Lower leg skin (tissue), 4 donors: ENCODE results near the gene MYBPH. TPM values are rescaled to one million over a fixed set of nuclear protein-coding genes. Genes with fewer than 3 reads are reported as not detected.

ENCODE experiments used
- DNase-seq, 2 donors: peaks; one replicate each; pipeline ENCODE4 v3.0.0-alpha.2; 2019; ENCODE audit warnings: low spot score in 2 of 2
- H3K4me3 ChIP-seq: fragments of 200-600 bp; sonication (generic); 2 replicates; pipeline ENCODE4 v1.5.1; 2017; ENCODE audit warnings: mild to moderate bottlenecking, low read depth; ENCODE audit not compliant: poor library complexity, severe bottlenecking
- POLR2A ChIP-seq, 2 donors: fragments of 450-650 bp; IDR thresholded peaks; one replicate each; pipeline ENCODE4 v1.6.1; 2016 to 2017; ENCODE audit warnings: antibody characterized with exemption in 2 of 2, mild to moderate bottlenecking in 1 of 2, moderate library complexity in 1 of 2
- WGBS, 2 donors: methylation state at CpG; one replicate each; pipeline ENCODE4 v1.1.5; 2018; 5-methylcytosine and 5-hydroxymethylcytosine counted together
- intact Hi-C: fragments of 100-400 bp; cut with DNase I; formaldehyde crosslinking; loops from one replicate; pipeline ENCODE4 v1.15.0; 2023; ENCODE audit warnings: low total_unique reads
- total RNA-seq, 4 donors: library from RNA; depleted of rRNA; stranded (reverse); fragments of >200 nt; gene quantifications; one replicate each; pipeline ENCODE4 v1.1.0, GENCODE V29; 2016
- TF ChIP-seq, protein P1 (sequence below), 3 donors: fragments of 450-650 bp; IDR thresholded peaks; one replicate each; pipeline ENCODE4 v1.5.1; 2016; ENCODE audit warnings: antibody characterized with exemption in 3 of 3, mild to moderate bottlenecking in 3 of 3, moderate library complexity in 2 of 3

MYBPH gene, protein sequence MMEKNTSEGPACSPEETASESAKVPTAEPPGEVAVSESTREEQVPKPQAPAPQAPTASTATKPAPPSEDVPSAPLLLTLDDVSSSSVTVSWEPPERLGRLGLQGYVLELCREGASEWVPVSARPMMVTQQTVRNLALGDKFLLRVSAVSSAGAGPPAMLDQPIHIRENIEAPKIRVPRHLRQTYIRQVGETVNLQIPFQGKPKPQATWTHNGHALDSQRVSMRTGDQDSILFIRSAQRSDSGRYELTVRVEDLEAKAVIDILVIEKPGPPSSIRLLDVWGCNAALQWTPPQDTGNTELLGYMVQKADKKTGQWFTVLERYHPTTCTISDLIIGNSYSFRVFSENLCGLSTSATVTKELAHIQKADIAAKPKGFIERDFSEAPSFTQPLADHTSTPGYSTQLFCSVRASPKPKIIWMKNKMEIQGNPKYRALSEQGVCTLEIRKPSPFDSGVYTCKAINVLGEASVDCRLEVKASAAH
- not detected for total RNA-seq

DNA sequence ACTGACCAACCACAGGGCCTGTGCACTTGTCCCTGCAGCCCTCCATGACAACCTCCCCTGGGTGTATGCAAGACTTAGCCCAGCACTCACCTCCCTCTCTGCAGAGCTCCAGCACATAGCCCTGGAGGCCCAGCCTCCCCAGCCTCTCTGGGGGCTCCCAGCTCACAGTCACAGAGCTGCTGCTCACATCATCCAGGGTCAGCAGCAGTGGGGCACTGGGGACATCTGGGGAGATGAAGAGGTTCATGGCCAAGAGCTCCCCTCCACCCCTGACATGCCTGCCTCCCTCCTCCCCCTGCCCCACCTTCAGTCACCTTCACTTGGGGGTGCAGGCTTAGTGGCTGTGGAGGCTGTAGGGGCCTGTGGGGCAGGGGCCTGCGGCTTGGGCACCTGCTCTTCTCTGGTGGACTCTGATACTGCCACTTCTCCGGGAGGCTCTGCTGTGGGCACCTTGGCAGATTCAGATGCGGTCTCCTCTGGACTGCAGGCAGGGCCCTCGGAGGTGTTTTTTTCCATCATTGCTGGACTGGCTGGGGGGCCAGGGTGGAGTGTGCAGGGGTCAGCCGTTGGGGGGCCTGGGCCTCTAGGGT is at the start of gene MYBPH:
TSS of gene MYBPH (minus strand) at position 590 of the 590 bp plus-strand sequence. CDS start at position 519, 71 bp downstream.
- intact Hi-C loops = no loop called here
- no peak for DNase-seq
- WGBS, 2 donors = 72 to 90% methylated on average over 5 of the region's 5 CpGs
- no peak within 1 kb of the TSS for H3K4me3 ChIP-seq
- TF ChIP-seq, protein P1, sequence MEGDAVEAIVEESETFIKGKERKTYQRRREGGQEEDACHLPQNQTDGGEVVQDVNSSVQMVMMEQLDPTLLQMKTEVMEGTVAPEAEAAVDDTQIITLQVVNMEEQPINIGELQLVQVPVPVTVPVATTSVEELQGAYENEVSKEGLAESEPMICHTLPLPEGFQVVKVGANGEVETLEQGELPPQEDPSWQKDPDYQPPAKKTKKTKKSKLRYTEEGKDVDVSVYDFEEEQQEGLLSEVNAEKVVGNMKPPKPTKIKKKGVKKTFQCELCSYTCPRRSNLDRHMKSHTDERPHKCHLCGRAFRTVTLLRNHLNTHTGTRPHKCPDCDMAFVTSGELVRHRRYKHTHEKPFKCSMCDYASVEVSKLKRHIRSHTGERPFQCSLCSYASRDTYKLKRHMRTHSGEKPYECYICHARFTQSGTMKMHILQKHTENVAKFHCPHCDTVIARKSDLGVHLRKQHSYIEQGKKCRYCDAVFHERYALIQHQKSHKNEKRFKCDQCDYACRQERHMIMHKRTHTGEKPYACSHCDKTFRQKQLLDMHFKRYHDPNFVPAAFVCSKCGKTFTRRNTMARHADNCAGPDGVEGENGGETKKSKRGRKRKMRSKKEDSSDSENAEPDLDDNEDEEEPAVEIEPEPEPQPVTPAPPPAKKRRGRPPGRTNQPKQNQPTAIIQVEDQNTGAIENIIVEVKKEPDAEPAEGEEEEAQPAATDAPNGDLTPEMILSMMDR (IDR thresholded peaks at IDR 0.05) = no peak
- no peak for TF ChIP-seq POLR2A (IDR thresholded peaks at IDR 0.05)

DNA sequence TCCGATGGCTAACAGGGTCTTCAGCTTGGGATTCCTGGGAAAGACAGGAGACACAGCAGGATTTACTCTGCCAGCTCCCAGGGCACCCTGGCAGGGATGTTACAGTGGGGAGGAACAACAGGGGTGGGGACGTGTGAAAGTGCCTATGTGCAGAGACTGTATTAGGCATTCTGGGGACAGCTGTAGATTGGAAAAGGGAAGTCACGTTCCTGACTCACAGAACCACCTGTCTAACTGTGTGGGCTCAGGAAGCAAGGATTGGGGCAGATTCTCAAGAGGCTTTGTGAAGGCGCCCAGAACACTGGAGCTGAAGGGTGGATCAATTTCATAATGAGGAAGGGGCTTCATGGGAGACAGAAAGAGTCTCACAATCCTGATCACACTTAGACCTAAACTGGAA is 49.4 kb upstream of the MYBPH start:
- no peak overlapping the region for H3K4me3 ChIP-seq
- WGBS, 2 donors = 60 to 63% methylated on average over 4 of the region's 4 CpGs
- TF ChIP-seq, protein P1 (IDR thresholded peaks at IDR 0.05) = no peak
- no peak for TF ChIP-seq POLR2A (IDR thresholded peaks at IDR 0.05)
- intact Hi-C loops = no loop called here
- DNase-seq = no peak

DNA sequence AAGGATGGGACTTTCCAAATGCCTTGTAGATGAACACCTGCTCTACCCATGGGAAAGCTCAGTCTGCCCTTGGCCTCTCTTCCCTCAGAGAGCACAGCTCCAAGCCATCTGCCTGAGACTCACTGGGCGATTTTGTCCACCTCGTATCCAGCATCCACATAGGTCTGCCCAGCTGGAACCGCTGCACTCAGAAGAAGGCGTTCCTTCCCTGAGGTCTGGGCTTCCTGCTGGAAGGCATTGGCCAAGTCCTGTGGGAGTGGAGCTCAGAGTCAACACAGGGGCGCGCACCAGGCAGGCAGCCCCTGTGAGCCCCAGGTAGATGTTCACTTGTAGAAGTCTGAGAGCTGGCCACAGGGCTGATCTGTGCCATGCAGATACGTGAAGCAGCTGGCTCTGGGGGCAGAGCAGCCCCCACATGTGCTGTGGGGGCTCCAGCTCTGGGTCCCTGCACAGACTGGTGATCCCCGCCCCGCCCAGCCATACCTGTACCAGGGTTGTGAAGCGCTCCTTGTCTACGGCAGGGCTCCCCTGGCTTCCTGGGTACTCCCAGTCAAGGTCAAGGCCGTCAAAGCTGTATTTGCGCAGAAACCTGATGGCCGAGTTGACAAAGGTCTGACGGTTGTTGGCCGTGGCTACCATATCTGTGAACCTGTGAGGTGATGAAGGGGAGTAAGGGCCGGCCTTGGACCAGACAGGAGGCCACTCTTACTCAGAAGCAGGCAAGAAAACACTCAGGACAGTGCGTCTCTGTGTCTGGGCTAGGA is 47.6 kb upstream of the MYBPH start:
- intact Hi-C loops = loop anchor here (5.0 kb wide), 1 partner anchor 106 kb away; no protein-coding TSS in a partner anchor
- H3K4me3 ChIP-seq = no peak overlapping the region
- TF ChIP-seq, protein P1 (IDR thresholded peaks at IDR 0.05) = no peak
- no peak for TF ChIP-seq POLR2A (IDR thresholded peaks at IDR 0.05)
- 89 to 92% methylated on average over 18 of the region's 18 CpGs for WGBS, 2 donors
- DNase-seq = no peak

DNA sequence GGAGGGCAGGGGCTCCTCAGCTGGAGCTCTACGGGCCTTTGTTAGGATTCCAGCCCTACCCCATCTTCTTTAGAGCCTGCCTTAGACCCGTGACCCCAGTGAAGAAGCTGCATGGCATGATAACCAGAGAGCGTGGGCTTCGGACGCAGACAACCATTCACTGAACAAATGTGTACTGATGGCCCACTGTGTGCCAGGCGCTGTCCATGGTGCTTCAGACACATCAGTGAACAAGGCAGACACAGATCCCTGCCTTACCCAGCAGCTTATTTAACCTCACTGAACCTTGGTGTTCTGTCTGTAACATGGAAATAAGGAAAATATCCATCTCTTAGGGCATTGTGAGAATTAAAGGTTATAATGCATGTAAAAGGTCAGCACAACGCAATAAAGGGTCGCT is 44.3 kb upstream of the MYBPH start:
- no peak overlapping the region for H3K4me3 ChIP-seq
- 79 to 87% methylated on average over 8 of the region's 8 CpGs for WGBS, 2 donors
- TF ChIP-seq, protein P1 (IDR thresholded peaks at IDR 0.05) = no peak
- TF ChIP-seq POLR2A (IDR thresholded peaks at IDR 0.05) = no peak
- intact Hi-C loops = loop anchor here (5.0 kb wide), 2 partner anchors 103 to 183 kb away; no protein-coding TSS in a partner anchor
- DNase-seq = no peak

DNA sequence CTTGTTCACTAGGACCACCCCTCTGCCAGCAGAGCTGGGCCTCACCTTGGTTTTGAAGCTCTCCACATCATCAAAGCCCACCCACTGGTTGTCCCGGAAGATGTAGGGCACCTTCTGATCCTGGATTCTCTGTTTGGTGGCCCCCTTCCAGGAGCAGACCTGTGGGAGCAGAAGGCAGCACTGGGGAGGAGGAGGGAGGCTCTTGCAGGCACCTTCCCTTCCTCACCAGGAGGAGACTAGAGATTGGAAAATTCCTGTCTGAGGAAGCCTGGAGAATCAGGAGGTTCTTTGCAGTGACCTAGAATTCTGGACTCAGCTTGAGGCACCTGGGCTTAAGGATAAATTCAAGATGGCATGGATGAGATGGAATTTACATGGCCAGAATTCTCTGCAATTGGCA is 43.5 kb upstream of the MYBPH start:
- intact Hi-C loops = loop anchor here (5.0 kb wide), 1 partner anchor 182 kb away; no protein-coding TSS in a partner anchor
- WGBS, 2 donors = 73 to 75% methylated on average over 1 of the region's 1 CpG
- H3K4me3 ChIP-seq = no peak overlapping the region
- TF ChIP-seq POLR2A (IDR thresholded peaks at IDR 0.05) = no peak
- TF ChIP-seq, protein P1 (IDR thresholded peaks at IDR 0.05) = no peak
- no peak for DNase-seq
